NCI-H2196 treated with DMSO at 0.1 percent for 48 hours (cell line): ENCODE measurements around the gene GAL3ST1.

Experiments used
- DNase-seq: peaks from one replicate; lab custom pipeline; 2025; ENCODE audit not compliant: unreplicated experiment; lab: John Stamatoyannopoulos, UW

GAL3ST1 gene

GRCh38 chr22:30537083-30537731 is 37.3 kb downstream of the GAL3ST1 start:
- no peak for DNase-seq

GRCh38 chr22:30535182-30535581 is 39.3 kb downstream of the GAL3ST1 start:
- no peak for DNase-seq

GRCh38 chr22:30531651-30532608 is 42.5 kb downstream of the GAL3ST1 start:
- no peak for DNase-seq

GRCh38 chr22:30526656-30527055 is 47.8 kb downstream of the GAL3ST1 start:
- DNase-seq: no peak

GRCh38 chr22:30523646-30524489 is 50.6 kb downstream of the GAL3ST1 start:
- no peak for DNase-seq

GRCh38 chr22:30521368-30522156 is 52.9 kb downstream of the GAL3ST1 start:
- no peak for DNase-seq

- no peak for DNase-seq
These were observed 54.5 kb downstream of the GAL3ST1 start for GRCh38 chr22:30519842-30520425.

GRCh38 chr22:30516731-30517130 is 57.7 kb downstream of the GAL3ST1 start:
- DNase-seq: no peak

GRCh38 chr22:30516273-30516672 is 58.2 kb downstream of the GAL3ST1 start:
- no peak for DNase-seq

- DNase-seq: no peak
These were observed 60.2 kb downstream of the GAL3ST1 start for GRCh38 chr22:30514252-30514651.

GRCh38 chr22:30513462-30513861 is 61.0 kb downstream of the GAL3ST1 start:
- DNase-seq: no peak

- no peak for DNase-seq
These were observed 62.6 kb downstream of the GAL3ST1 start for GRCh38 chr22:30511911-30512310.

- no peak for DNase-seq
These were observed 63.4 kb downstream of the GAL3ST1 start for GRCh38 chr22:30511109-30511508.

GRCh38 chr22:30508216-30508615 is 66.2 kb downstream of the GAL3ST1 start:
- no peak for DNase-seq

- DNase-seq: no peak
These were observed 66.8 kb downstream of the GAL3ST1 start for GRCh38 chr22:30507670-30508069.

- DNase-seq: no peak
These were observed 67.9 kb downstream of the GAL3ST1 start for GRCh38 chr22:30506507-30506968.
